ENCODE data around the gene POLR2A. TPM values are rescaled to one million over a fixed set of nuclear protein-coding genes. Genes with fewer than 3 reads are reported as not detected.

The POLR2A gene
- total RNA-seq, 1 donor from 2014 or later: 204 TPM

- DNase-seq (ENCODE audit: low spot score in 2 of 2, unreplicated experiment in 2 of 2): no peak
- Mint-ChIP-seq H3K9me3 (no peaks in the 10 kb centered on the region), H3K4me1 (peaks cover 33% of the 10 kb centered on the region), H3K36me3 (peaks cover 14% of the 10 kb centered on the region), H3K27me3 (ENCODE audit: low read depth) (no peaks in the 10 kb centered on the region), H3K27ac (peak overlapping the region; percentile 5), H3K4me3 (no peak overlapping the region)
- TF ChIP-seq CTCF (IDR thresholded peaks at IDR 0.05; ENCODE audit: unreplicated experiment): no peak
These were observed 6.0 kb downstream of the POLR2A start for GRCh38 chr17:7490144-7490543.

- no peak overlapping the region for H3K27ac Mint-ChIP-seq
- no peak for TF ChIP-seq CTCF (IDR thresholded peaks at IDR 0.05; ENCODE audit: unreplicated experiment)
- no peak overlapping the region for H3K4me3 Mint-ChIP-seq
- DNase-seq (ENCODE audit: low spot score in 2 of 2, unreplicated experiment in 2 of 2): no peak
- H3K9me3 Mint-ChIP-seq: no peaks in the 10 kb centered on the region
- peaks cover 24% of the 10 kb centered on the region for H3K36me3 Mint-ChIP-seq
- H3K4me1 Mint-ChIP-seq: peaks cover 23% of the 10 kb centered on the region
- H3K27me3 Mint-ChIP-seq (ENCODE audit: low read depth): no peaks in the 10 kb centered on the region
These were observed 7.4 kb downstream of the POLR2A start for GRCh38 chr17:7491583-7491982.

- TF ChIP-seq CTCF (IDR thresholded peaks at IDR 0.05; ENCODE audit: unreplicated experiment): no peak
- Mint-ChIP-seq H3K4me3 (no peak overlapping the region), H3K9me3 (no peaks in the 10 kb centered on the region), H3K27me3 (ENCODE audit: low read depth) (no peaks in the 10 kb centered on the region), H3K27ac (peak overlapping the region; percentile 8), H3K4me1 (peaks cover 7% of the 10 kb centered on the region), H3K36me3 (peaks cover 38% of the 10 kb centered on the region)
- no peak for DNase-seq (ENCODE audit: low spot score in 2 of 2, unreplicated experiment in 2 of 2)
These were observed 9.8 kb downstream of the POLR2A start for GRCh38 chr17:7493941-7494340.

GRCh38 chr17:7495906-7496434 is 11.8 kb downstream of the POLR2A start:
- Mint-ChIP-seq H3K36me3 (peaks cover 45% of the 10 kb centered on the region), H3K9me3 (no peaks in the 10 kb centered on the region), H3K4me1 (no peaks in the 10 kb centered on the region), H3K27ac (no peak overlapping the region), H3K4me3 (no peak overlapping the region), H3K27me3 (ENCODE audit: low read depth) (no peaks in the 10 kb centered on the region)
- no peak for DNase-seq (ENCODE audit: low spot score in 2 of 2, unreplicated experiment in 2 of 2)
- no peak for TF ChIP-seq CTCF (IDR thresholded peaks at IDR 0.05; ENCODE audit: unreplicated experiment)

GRCh38 chr17:7496470-7497183 is 12.5 kb downstream of the POLR2A start:
- TF ChIP-seq CTCF (IDR thresholded peaks at IDR 0.05; ENCODE audit: unreplicated experiment): no peak
- no peaks in the 10 kb centered on the region for H3K27me3 Mint-ChIP-seq (ENCODE audit: low read depth)
- peaks cover 51% of the 10 kb centered on the region for H3K36me3 Mint-ChIP-seq
- H3K27ac Mint-ChIP-seq: no peak overlapping the region
- no peaks in the 10 kb centered on the region for H3K4me1 Mint-ChIP-seq
- H3K9me3 Mint-ChIP-seq: no peaks in the 10 kb centered on the region
- H3K4me3 Mint-ChIP-seq: no peak overlapping the region
- DNase-seq (ENCODE audit: low spot score in 2 of 2, unreplicated experiment in 2 of 2): no peak

All from mesothelial cell of epicardium (in vitro differentiated cells).